ENCODE measurements around the gene MAMLD1. TPM values are rescaled to one million over a fixed set of nuclear protein-coding genes. Genes with fewer than 3 reads are reported as not detected.

MAMLD1 gene
- polyA plus RNA-seq, 1 experiment = 3.7 TPM

GRCh38 chrX:150365051-150365989, 2.2 kb downstream of the MAMLD1 start:
- Histone ChIP-seq H3K27me3 (ENCODE audit: control insufficient read depth, insufficient read depth, low read length) (no peaks in the 10 kb centered on the region), H3K4me3 (ENCODE audit: low read depth, low read length) (peak overlapping the region; percentile 74), H3K27ac (ENCODE audit: low read depth, low read length) (peak overlapping the region; percentile 85), H3K9me3 (ENCODE audit: control insufficient read depth, insufficient read depth, low read length) (no peaks in the 10 kb centered on the region)
- TF ChIP-seq CTCF (IDR thresholded peaks at IDR 0.05; ENCODE audit: low read depth, low read length) = peak; percentile 54
- ChIA-PET POLR2A (interaction anchor here (0.6 kb wide), 1 partner anchor 298 kb away, joined by 4 read pairs; no protein-coding TSS in a partner anchor), CTCF (interaction anchor here (1.0 to 5.2 kb wide), 10 partner anchors 11 to 426 kb away, joined by 3 to 27 read pairs (median 5); no protein-coding TSS in a partner anchor)
- no peak for DNase-seq (ENCODE audit: low read depth, low spot score)

GRCh38 chrX:150365990-150366911, 3.1 kb downstream of the MAMLD1 start:
- Histone ChIP-seq H3K4me3 (ENCODE audit: low read depth, low read length) (peak overlapping the region; percentile 74), H3K27ac (ENCODE audit: low read depth, low read length) (peak overlapping the region; percentile 85), H3K9me3 (ENCODE audit: control insufficient read depth, insufficient read depth, low read length) (no peaks in the 10 kb centered on the region), H3K27me3 (ENCODE audit: control insufficient read depth, insufficient read depth, low read length) (no peaks in the 10 kb centered on the region)
- peak; percentile 25; the same call in 1 of the 2 replicates for TF ChIP-seq CTCF (IDR thresholded peaks at IDR 0.05; ENCODE audit: low read depth, low read length)
- ChIA-PET CTCF (interaction anchor here (0.9 to 5.2 kb wide), 9 partner anchors 10 to 427 kb away, joined by 3 to 27 read pairs (median 5); no protein-coding TSS in a partner anchor), POLR2A (interaction anchor here (0.6 to 0.8 kb wide), 2 partner anchors 38 to 297 kb away, joined by 4 to 9 read pairs; no protein-coding TSS in a partner anchor)
- no peak for DNase-seq (ENCODE audit: low read depth, low spot score)

GRCh38 chrX:150366951-150367545, 3.9 kb downstream of the MAMLD1 start:
- CTCF ChIA-PET = interaction anchor here (0.9 to 5.2 kb wide), 6 partner anchors 9 to 417 kb away, joined by 3 to 27 read pairs (median 6); no protein-coding TSS in a partner anchor
- TF ChIP-seq CTCF (IDR thresholded peaks at IDR 0.05; ENCODE audit: low read depth, low read length) = no peak
- no peak for DNase-seq (ENCODE audit: low read depth, low spot score)
- POLR2A ChIA-PET = interaction anchor here (0.8 kb wide), 1 partner anchor 38 kb away, joined by 9 read pairs; no protein-coding TSS in a partner anchor
- peak overlapping the region; percentile 74 for H3K4me3 ChIP-seq (ENCODE audit: low read depth, low read length)
- H3K27ac ChIP-seq (ENCODE audit: low read depth, low read length) = peak overlapping the region; percentile 85
- H3K27me3 ChIP-seq (ENCODE audit: control insufficient read depth, insufficient read depth, low read length) = no peaks in the 10 kb centered on the region
- H3K9me3 ChIP-seq (ENCODE audit: control insufficient read depth, insufficient read depth, low read length) = no peaks in the 10 kb centered on the region

GRCh38 chrX:150370589-150371312, 7.6 kb downstream of the MAMLD1 start:
- Histone ChIP-seq H3K27ac (ENCODE audit: low read depth, low read length) (no peak overlapping the region), H3K9me3 (ENCODE audit: control insufficient read depth, insufficient read depth, low read length) (no peaks in the 10 kb centered on the region), H3K4me3 (ENCODE audit: low read depth, low read length) (no peak overlapping the region), H3K27me3 (ENCODE audit: control insufficient read depth, insufficient read depth, low read length) (no peaks in the 10 kb centered on the region)
- ChIA-PET CTCF (interaction anchor here (2.0 kb wide), 1 partner anchor 115 kb away, joined by 5 read pairs; no protein-coding TSS in a partner anchor), POLR2A (no interaction called here)
- DNase-seq (ENCODE audit: low read depth, low spot score) = no peak
- no peak for TF ChIP-seq CTCF (IDR thresholded peaks at IDR 0.05; ENCODE audit: low read depth, low read length)
